HL-60/S4 treated with retinoic acid at 250 ng/mL for 4 days and 3 days (cell line): ENCODE data around the gene LRRC8C.
"Not testable (repeated sequence)": the region's sequence is repeated elsewhere in the genome, so short reads cannot be mapped to it uniquely, and the experiment has no call there.

Experiments used
- in situ Hi-C: fragments of 300-500 bp; cut with MboI; formaldehyde crosslinking; loops from 2 replicates; pipeline ENCODE4 v1.7.0; 2022; ENCODE audit warnings: low sequenced_read_pairs

The LRRC8C gene

GRCh38 chr1:89698624-89699023 lies 65.7 kb downstream of the LRRC8C start:
- in situ Hi-C loops = no loop called here

- in situ Hi-C loops = no loop called here
These were observed 66.6 kb downstream of the LRRC8C start for GRCh38 chr1:89699451-89699986.

GRCh38 chr1:89701746-89702241 lies 68.9 kb downstream of the LRRC8C start:
- in situ Hi-C loops = no loop called here

GRCh38 chr1:89702520-89703045 lies 69.7 kb downstream of the LRRC8C start:
- in situ Hi-C loops = no loop called here

GRCh38 chr1:89703469-89703868 lies 70.5 kb downstream of the LRRC8C start:
- in situ Hi-C loops = no loop called here

GRCh38 chr1:89704014-89704413 lies 71.1 kb downstream of the LRRC8C start:
- in situ Hi-C loops = no loop called here

GRCh38 chr1:89704885-89705284 lies 72.0 kb downstream of the LRRC8C start:
- in situ Hi-C loops = not testable (repeated sequence)

- in situ Hi-C loops = no loop called here
These were observed 73.2 kb downstream of the LRRC8C start for GRCh38 chr1:89705901-89706699.

GRCh38 chr1:89706700-89707012 lies 73.7 kb downstream of the LRRC8C start:
- in situ Hi-C loops = no loop called here

- in situ Hi-C loops = no loop called here
These were observed 75.9 kb downstream of the LRRC8C start for GRCh38 chr1:89708751-89709375.

GRCh38 chr1:89710498-89711139 lies 77.7 kb downstream of the LRRC8C start:
- in situ Hi-C loops = no loop called here

GRCh38 chr1:89711140-89711778 lies 78.3 kb downstream of the LRRC8C start:
- in situ Hi-C loops = no loop called here

- in situ Hi-C loops = no loop called here
These were observed 79.5 kb downstream of the LRRC8C start for GRCh38 chr1:89712420-89712819.

- in situ Hi-C loops = no loop called here
These were observed 82.8 kb downstream of the LRRC8C start for GRCh38 chr1:89715677-89716076.

- in situ Hi-C loops = no loop called here
These were observed 86.8 kb downstream of the LRRC8C start for GRCh38 chr1:89719502-89720306.

- in situ Hi-C loops = no loop called here
These were observed 87.9 kb downstream of the LRRC8C start for GRCh38 chr1:89720839-89721238.

GRCh38 chr1:89721351-89721750 lies 88.4 kb downstream of the LRRC8C start:
- in situ Hi-C loops = no loop called here

- in situ Hi-C loops = no loop called here
These were observed 90.2 kb downstream of the LRRC8C start for GRCh38 chr1:89723144-89723543.

GRCh38 chr1:89723863-89724262 lies 90.9 kb downstream of the LRRC8C start:
- in situ Hi-C loops = no loop called here

- in situ Hi-C loops = no loop called here
These were observed 91.6 kb downstream of the LRRC8C start for GRCh38 chr1:89724369-89725010.
